Stimulated activated memory B cell treated with anti-CD40 and anti-IgM and Interleukin-4, amounts not matched to agents 10 μg/mL and 1 μg/mL and 100 μg/mL, for 72 hours (primary cell): ENCODE results near the gene BBS2.

Experiments used
- ATAC-seq: fragments of 150-1000 bp; cut with Tn5 transposase; 2 replicates; pipeline ENCODE4 v1.10.0; 2021
- H3K27ac Mint-ChIP-seq: one replicate; pipeline ENCODE4 v1.8.0; 2022; ENCODE audit warnings: mild to moderate bottlenecking, mixed read lengths
- H3K27me3 Mint-ChIP-seq: one replicate; pipeline ENCODE4 v1.8.0; 2022; ENCODE audit warnings: mixed read lengths
- H3K36me3 Mint-ChIP-seq: one replicate; pipeline ENCODE4 v1.8.0; 2022; ENCODE audit warnings: mixed read lengths
- H3K4me1 Mint-ChIP-seq: one replicate; pipeline ENCODE4 v1.8.0; 2022; ENCODE audit warnings: mixed read lengths
- H3K4me3 Mint-ChIP-seq: one replicate; pipeline ENCODE4 v1.8.0; 2022; ENCODE audit warnings: mild to moderate bottlenecking, moderate library complexity, mixed read lengths
- H3K9me3 Mint-ChIP-seq: one replicate; pipeline ENCODE4 v1.8.0; 2022; ENCODE audit warnings: mixed read lengths

Gene BBS2, protein sequence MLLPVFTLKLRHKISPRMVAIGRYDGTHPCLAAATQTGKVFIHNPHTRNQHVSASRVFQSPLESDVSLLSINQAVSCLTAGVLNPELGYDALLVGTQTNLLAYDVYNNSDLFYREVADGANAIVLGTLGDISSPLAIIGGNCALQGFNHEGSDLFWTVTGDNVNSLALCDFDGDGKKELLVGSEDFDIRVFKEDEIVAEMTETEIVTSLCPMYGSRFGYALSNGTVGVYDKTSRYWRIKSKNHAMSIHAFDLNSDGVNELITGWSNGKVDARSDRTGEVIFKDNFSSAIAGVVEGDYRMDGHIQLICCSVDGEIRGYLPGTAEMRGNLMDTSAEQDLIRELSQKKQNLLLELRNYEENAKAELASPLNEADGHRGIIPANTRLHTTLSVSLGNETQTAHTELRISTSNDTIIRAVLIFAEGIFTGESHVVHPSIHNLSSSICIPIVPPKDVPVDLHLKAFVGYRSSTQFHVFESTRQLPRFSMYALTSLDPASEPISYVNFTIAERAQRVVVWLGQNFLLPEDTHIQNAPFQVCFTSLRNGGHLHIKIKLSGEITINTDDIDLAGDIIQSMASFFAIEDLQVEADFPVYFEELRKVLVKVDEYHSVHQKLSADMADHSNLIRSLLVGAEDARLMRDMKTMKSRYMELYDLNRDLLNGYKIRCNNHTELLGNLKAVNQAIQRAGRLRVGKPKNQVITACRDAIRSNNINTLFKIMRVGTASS

DNA sequence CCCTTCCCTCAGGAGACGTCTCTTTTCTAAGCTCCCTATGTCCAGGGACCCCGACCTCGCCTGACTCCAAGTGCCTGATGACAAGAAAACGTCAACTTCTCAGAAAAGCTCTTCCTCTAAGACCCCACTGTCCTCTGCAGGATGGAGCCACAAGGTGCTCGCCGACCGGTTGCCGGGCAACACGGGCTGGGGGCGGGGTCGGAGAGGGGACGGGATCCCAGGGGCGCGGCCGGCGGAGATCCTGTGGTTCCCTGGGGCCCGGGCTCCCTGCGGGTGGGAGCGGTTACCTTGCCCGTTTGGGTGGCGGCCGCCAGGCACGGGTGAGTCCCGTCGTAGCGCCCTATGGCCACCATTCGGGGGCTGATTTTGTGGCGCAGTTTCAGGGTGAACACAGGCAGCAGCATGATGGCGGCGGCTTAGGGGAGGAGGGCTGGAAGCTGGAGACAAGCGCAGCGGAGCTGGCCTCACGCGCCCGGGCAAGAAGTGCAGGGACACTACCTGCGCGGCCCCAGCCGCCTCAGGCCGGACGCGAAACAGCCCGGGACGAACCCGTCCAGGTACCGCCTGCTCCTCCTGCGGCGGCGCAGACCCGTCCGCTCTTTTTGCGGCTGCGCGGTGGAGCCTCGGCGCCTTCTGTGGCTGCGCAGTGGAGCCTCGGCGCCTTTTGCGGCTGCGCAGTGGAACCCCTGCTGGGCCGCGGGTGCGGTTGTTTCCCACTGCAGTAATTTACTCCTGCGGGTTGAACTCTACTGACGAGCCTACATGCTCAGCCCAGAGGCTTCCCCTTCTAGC, at the start of gene BBS2:
Gene BBS2, minus strand, starts transcription at position 566 of the 792 bp plus-strand sequence. Its CDS starts 162 bp downstream, at position 404.
- no peaks in the 10 kb centered on the region for H3K27me3 Mint-ChIP-seq
- H3K27ac Mint-ChIP-seq = peak within 1 kb of the TSS; percentile 66
- peak; percentile 95 for ATAC-seq
- no peaks in the 10 kb centered on the region for H3K9me3 Mint-ChIP-seq
- no peaks in the 10 kb centered on the region for H3K36me3 Mint-ChIP-seq
- H3K4me3 Mint-ChIP-seq = peak within 1 kb of the TSS; percentile 83
- peaks cover 24% of the 10 kb centered on the region for H3K4me1 Mint-ChIP-seq

DNA sequence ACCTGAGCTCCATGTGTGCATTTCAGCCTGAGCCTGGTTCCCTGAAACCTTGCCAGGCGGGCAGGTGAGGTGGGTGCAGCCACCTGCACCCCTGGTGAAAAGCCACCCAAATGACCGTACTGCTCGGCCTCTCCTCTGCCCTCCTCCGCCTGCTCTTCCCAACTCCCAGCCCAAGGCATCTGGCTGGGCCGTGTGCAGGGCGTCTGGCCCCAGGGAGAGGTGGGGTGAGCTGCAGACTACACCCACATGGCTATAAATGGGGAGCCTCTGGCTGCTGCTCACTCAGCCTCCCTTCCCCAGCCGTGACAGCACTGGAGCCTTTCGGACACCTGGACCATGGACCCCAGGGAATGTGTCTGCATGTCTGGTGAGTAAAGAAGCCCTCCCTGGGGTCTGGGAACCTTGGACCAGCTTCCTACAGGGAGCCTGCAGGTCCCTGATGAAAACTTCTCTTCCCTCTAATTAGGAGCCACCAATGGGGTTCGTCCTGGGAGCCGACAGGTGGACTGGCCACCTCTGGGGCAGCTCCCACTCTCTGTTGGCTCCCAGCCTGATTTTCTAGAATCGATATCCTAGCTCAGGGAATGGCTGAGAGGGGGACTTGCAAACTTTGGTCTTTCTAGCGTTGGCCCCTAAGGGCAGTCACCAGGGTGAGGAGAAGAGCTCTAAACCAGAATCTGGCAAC, 45.1 kb upstream of the BBS2 start, which contains the start of gene MT4:
Gene MT4, plus strand, starts transcription at position 281 of the 685 bp plus-strand sequence. Its CDS starts 56 bp downstream, at position 337.
- H3K36me3 Mint-ChIP-seq = no peaks in the 10 kb centered on the region
- ATAC-seq = no peak
- peaks cover 36% of the 10 kb centered on the region for H3K27me3 Mint-ChIP-seq
- peaks cover 6% of the 10 kb centered on the region for H3K4me1 Mint-ChIP-seq
- H3K9me3 Mint-ChIP-seq = peaks cover 3% of the 10 kb centered on the region
- no peak within 1 kb of the TSS for H3K4me3 Mint-ChIP-seq
- H3K27ac Mint-ChIP-seq = no peak within 1 kb of the TSS

DNA sequence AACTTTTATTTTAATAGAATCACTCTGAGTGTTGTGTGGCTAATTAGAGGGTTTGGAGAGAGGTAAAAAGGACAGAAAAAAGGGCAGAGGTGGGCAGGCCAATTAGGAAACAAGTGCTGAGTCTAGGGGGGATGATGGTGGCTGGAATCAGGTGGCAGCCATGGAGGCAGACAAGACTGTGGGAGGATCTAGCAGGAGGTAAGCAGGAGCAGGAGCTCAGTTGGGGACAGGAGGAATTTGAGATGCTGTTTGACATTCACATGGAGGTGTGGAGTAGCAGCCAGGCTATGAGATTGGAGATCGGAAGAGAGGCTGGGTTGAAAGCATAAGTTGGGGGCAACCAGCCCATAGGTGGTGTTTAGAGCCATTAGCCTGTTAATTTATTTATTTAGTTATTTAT, 41.3 kb upstream of the BBS2 start:
- Mint-ChIP-seq H3K9me3 (no peaks in the 10 kb centered on the region), H3K4me3 (no peak overlapping the region), H3K36me3 (no peaks in the 10 kb centered on the region), H3K27ac (no peak overlapping the region), H3K4me1 (peaks cover under 1% of the 10 kb centered on the region), H3K27me3 (peaks cover 27% of the 10 kb centered on the region)
- no peak for ATAC-seq

DNA sequence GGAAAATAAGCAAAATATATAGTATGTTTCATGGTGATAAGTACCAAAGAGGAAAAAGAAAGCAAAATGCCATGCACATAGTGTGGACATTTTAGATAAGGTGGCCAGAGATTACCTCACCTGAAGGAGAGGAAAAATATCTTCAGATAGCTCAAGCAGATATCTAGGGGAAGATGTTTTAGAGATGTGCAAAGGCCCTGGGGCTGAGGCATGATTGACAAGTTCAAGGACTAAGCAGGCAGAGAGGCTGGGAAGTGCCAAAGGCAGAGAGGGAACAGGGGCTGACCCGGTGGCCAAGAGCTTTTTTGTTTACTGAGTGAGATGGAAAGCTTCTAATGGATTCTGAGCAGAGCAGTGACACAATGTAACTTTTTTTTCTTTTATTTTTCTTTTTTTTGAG, 40.6 kb upstream of the BBS2 start:
- ATAC-seq = no peak
- Mint-ChIP-seq H3K9me3 (no peaks in the 10 kb centered on the region), H3K27ac (no peak overlapping the region), H3K4me1 (no peaks in the 10 kb centered on the region), H3K27me3 (peaks cover 23% of the 10 kb centered on the region), H3K36me3 (no peaks in the 10 kb centered on the region), H3K4me3 (no peak overlapping the region)

DNA sequence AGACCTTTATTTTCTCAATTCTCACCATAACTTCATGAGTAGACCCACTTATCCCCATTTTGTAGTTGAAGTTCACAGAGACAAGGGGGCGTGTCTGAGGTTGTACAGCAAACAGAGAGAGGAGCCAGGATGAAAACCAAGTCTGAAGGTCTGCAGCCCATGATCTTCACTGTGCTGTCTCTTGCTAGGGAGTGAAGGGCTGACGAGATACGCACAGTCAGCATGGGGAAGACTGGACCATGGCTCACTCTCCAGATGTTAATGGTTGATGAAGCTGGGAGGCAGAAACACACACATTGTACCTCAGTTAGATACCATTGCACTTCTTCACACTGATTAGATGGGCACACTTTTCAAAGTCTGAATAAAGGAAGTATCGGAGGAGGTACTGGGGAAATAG, 39.3 kb upstream of the BBS2 start:
- no peaks in the 10 kb centered on the region for H3K4me1 Mint-ChIP-seq
- no peaks in the 10 kb centered on the region for H3K36me3 Mint-ChIP-seq
- ATAC-seq = no peak
- no peaks in the 10 kb centered on the region for H3K9me3 Mint-ChIP-seq
- no peak overlapping the region for H3K27ac Mint-ChIP-seq
- peaks cover 31% of the 10 kb centered on the region for H3K27me3 Mint-ChIP-seq
- H3K4me3 Mint-ChIP-seq = no peak overlapping the region

DNA sequence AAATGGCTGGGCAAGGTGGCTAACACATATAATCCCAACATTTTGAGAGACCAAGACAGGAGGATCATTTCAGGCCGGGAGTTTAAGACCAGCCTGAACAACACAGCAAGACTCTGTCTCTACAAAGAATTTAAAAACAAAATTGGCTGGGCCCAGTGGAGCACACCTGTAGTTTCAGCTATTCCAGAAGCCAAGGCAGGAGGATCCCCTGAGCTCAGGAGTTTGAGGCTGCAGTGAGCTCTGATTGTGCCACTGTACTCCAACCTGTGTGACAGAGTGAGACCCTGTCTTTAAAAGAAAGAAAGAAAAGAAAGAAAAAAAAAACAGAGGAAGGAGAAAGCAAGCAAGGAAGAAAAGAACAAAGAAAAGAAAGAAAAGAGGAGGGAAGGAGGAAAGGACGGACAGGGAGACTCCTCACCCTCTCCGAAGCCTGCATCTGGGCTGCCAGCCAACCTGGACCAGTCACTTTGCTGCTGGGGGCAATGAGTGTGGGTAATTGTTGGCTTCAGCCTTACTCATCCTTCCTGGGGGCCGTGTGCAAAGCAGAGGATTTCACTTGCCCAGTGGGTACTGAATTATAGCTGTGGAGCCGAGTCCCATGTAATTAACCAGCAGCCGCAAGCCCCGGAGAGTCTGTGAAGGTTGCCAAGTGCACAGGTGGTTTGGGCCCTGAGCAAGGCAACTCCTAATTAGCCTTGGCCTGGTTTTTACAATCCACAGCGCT, 38.4 kb upstream of the BBS2 start:
- Mint-ChIP-seq H3K36me3 (no peaks in the 10 kb centered on the region), H3K4me3 (no peak overlapping the region), H3K27me3 (peaks cover 40% of the 10 kb centered on the region), H3K27ac (no peak overlapping the region), H3K9me3 (no peaks in the 10 kb centered on the region), H3K4me1 (no peaks in the 10 kb centered on the region)
- no peak for ATAC-seq

DNA sequence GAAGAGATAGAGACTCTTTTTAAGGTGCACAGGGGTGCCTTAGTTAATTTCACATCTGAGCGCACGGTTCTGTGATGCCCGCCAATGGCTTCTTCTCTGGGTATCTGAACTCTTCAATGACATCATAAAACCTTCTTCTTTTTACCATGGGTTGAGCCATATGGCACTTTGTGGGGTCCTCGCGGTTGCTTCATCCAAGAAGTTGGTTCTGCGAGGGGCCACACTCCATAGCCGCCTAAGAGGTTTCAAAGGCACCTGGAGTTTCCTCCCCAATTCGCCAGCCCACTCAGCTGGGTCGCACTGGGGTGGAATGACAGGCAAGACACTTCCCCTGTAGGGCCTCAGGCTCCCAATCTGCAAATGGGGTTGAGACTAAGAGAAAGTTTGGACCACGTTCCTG, 34.6 kb upstream of the BBS2 start:
- H3K27ac Mint-ChIP-seq = no peak overlapping the region
- peaks cover 52% of the 10 kb centered on the region for H3K27me3 Mint-ChIP-seq
- no peaks in the 10 kb centered on the region for H3K36me3 Mint-ChIP-seq
- H3K9me3 Mint-ChIP-seq = no peaks in the 10 kb centered on the region
- no peak for ATAC-seq
- no peak overlapping the region for H3K4me3 Mint-ChIP-seq
- no peaks in the 10 kb centered on the region for H3K4me1 Mint-ChIP-seq

DNA sequence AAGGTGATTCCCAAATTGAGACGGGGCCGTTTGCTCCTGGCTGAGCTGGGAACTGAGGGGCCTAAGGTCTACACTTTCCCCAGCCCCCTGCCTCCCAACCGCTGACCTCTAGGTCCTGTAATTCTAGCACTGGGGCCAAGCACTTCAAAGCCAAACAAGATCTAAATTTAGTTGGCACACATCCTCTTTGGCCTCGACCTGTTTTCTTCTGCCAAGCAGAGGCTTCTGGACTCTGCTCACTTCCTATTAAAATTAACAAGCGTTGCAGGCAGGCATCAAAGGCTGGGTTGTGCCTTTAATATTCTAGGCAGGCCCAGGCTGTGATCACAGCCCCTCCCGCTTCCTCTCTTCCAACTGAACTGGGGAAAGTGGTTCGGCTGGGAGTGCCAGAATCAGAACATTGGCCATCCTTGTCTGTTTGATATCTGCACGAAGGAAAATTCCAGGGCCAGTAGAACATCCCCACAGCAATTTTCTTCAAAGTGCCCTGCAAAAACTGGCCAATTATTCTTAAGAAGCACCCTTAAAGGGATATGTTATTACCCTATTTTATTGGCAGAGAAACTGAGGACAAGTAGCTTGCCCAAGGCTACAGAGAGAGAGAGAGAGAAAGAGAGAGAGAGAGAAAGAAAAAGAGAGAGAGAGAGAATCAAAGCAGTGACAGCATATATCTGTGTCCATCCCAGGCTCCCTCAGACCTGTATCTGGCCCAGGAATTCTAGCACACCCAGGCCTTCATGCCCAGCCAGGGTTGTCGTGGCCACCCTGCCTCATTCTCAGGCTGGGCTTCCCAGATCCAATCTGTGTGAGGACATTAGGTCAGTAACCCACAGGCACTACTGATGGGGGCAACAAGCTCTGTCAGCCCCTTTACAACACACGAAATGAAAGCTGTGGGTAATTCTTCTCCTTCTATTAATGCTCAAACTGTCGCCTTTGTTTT, 32.2 kb upstream of the BBS2 start:
- H3K36me3 Mint-ChIP-seq = no peaks in the 10 kb centered on the region
- H3K4me1 Mint-ChIP-seq = peaks cover 10% of the 10 kb centered on the region
- H3K27me3 Mint-ChIP-seq = peaks cover 44% of the 10 kb centered on the region
- no peak for ATAC-seq
- no peaks in the 10 kb centered on the region for H3K9me3 Mint-ChIP-seq
- no peak overlapping the region for H3K4me3 Mint-ChIP-seq
- H3K27ac Mint-ChIP-seq = no peak overlapping the region

DNA sequence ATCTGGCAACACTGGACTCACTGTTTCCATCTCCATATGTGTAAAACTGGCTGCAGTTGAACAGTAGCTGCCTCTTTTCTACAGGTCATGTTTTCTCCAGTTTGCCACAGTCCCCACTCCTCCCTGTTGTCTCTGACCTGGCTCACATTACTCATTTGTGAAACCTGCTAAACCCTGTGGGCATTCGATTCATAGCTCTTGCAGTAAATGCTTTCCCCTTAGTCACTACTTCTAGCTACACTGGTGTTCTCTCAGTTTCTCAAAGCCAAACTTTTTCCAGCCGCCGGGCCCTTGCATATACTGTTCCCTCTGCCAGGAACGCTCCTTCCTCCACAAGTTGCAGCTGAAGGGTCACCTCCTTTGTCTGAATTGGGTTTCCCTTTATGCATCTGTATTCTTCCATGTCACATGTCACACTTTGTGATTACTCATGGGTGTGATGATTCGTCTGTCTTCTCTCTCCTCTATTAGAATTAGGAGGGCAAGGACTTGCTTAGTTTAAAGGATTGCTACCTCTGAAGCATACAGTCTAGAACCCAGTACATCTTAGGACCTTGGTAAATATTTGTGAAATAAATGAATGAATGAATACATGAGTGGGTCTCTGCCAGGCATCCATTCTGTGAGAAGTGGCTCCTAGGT, 30.0 kb upstream of the BBS2 start:
- Mint-ChIP-seq H3K9me3 (no peaks in the 10 kb centered on the region), H3K36me3 (no peaks in the 10 kb centered on the region), H3K4me3 (no peak overlapping the region), H3K27me3 (peaks cover 44% of the 10 kb centered on the region), H3K27ac (no peak overlapping the region), H3K4me1 (peaks cover 10% of the 10 kb centered on the region)
- ATAC-seq = no peak

DNA sequence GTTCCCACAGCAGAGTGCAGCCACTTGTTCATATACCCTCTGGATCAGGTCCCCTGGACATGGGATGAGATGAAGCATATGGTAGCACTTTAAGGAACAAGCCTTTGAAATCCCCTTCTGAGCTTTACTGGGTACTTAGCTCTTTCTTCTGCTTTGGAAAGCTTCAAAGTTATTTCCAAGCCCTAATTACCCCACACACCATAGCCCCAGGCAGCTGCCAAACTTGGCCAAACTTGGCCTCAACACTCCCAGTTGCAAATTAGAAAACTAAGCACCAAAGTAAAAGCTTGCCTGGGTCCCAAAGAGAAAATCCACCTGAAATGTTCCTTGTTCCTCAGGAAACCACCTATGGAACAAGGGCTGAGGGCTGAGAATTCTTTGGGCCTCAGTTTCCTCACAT, 29.3 kb upstream of the BBS2 start:
- Mint-ChIP-seq H3K4me1 (peaks cover 10% of the 10 kb centered on the region), H3K27me3 (peaks cover 37% of the 10 kb centered on the region), H3K9me3 (no peaks in the 10 kb centered on the region), H3K4me3 (no peak overlapping the region), H3K27ac (no peak overlapping the region), H3K36me3 (no peaks in the 10 kb centered on the region)
- ATAC-seq = no peak

DNA sequence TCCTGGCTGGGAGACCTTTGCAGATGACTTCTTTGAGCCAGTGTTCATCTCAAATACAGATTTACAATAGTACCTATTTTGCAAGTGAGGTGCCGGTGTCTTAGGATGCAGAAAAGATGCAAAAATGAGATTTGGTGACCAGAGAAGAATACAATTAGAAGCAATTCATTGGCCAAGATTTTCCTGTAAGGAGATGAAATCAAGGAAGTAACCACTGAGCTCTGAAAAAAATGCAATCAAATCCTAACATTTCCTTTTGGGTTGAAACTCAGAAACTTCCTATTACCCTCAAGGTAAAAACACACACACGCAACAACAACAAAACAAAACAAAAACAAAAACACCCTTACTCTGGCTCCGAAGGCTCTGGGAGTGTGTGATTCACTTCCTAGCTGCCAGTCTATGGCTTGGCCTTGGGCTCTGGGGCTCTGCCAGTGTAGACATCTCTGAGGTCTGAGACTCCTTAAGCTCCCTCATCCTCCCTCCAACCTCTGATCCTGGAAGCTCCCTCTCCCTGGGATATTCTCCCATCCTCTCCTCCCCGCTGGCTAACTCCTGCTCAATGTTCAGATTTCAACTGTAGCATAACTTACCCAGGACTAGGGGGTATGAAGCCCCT, 28.2 kb upstream of the BBS2 start:
- no peaks in the 10 kb centered on the region for H3K9me3 Mint-ChIP-seq
- H3K36me3 Mint-ChIP-seq = no peaks in the 10 kb centered on the region
- H3K4me3 Mint-ChIP-seq = no peak overlapping the region
- H3K27me3 Mint-ChIP-seq = peaks cover 35% of the 10 kb centered on the region
- H3K4me1 Mint-ChIP-seq = peaks cover 10% of the 10 kb centered on the region
- H3K27ac Mint-ChIP-seq = peak overlapping the region; percentile 39
- no peak for ATAC-seq

DNA sequence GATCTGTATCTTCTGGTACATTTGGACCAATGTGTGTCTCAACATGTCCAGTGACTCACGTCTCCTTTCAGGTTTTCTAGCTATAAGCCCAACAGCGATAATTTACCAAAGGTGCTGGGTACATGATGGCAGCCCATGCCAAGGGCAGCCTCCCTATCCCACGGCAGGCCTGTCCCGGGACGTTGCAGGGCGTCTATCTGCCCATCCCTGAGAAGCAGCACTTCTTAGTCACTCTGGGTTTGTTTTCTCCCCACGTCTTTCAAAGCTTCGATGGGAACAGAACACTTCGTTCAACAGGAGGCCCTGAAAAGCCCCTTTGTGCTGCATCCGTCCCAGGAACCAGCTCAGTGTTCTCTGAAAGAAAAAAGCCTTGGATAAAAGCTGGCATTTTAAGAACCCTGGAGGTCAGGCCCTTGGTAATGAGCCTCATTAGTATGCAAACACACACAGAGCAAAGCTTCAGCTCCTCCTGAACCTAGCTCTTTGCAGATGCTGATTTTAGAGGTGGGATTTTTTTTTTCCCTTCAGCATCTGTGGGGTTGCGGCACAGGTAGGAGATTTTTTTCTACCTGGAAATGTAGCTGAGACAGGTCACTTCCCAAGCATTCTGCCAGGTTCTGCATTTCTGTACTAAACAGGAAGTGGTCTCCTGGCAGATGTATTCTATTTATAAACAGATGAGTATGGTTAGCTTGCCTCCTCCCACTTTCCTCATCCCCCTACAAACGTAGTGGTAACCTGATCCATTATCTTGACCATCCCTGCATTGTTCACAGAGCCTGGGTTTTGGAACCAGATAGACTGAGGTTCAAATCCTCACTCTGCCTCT, 27.5 kb upstream of the BBS2 start:
- H3K36me3 Mint-ChIP-seq = no peaks in the 10 kb centered on the region
- H3K27ac Mint-ChIP-seq = peak overlapping the region; percentile 39
- peaks cover 10% of the 10 kb centered on the region for H3K4me1 Mint-ChIP-seq
- no peak for ATAC-seq
- H3K4me3 Mint-ChIP-seq = no peak overlapping the region
- H3K9me3 Mint-ChIP-seq = no peaks in the 10 kb centered on the region
- H3K27me3 Mint-ChIP-seq = peaks cover 38% of the 10 kb centered on the region
